Body of pancreas (tissue), 4 donors: Measurements from ENCODE around the gene YARS2.

Experiments used
- POLR2A ChIP-seq, 3 donors: fragments of 450-650 bp; IDR thresholded peaks; one replicate each; pipeline ENCODE4 v1.6.1; 2016; ENCODE audit warnings: antibody characterized with exemption in 3 of 3, mild to moderate bottlenecking in 2 of 3
- TF ChIP-seq, protein P1 (sequence below), 7 experiments: fragments of 450-650 bp in 4 of 7; fragments of 200-600 bp in 3 of 7; sonication (generic) in 3 of 7; IDR thresholded peaks; one replicate each; pipeline ENCODE4 v1.5.1; 2016 to 2019; ENCODE audit warnings: antibody characterized with exemption in 7 of 7

DNA sequence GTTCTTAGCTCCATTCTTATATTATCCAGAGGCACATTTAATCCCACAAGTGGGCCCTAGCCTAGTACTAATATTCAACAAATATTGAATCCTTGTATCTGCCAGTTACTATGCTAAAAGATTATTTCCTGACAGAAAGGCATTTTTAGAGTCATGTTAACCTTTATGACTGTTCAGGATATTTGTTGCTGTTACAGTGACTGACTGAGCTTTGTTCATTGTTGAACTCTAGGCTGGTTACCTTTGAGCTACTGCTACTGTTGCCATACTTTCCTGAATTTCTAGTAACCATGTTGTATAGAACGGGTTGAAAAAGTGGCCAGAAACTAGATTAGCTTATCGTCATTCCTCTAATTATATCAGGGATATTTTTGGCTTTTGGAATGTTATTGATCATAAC lies 46.8 kb downstream of the YARS2 start:
- TF ChIP-seq, protein P1, sequence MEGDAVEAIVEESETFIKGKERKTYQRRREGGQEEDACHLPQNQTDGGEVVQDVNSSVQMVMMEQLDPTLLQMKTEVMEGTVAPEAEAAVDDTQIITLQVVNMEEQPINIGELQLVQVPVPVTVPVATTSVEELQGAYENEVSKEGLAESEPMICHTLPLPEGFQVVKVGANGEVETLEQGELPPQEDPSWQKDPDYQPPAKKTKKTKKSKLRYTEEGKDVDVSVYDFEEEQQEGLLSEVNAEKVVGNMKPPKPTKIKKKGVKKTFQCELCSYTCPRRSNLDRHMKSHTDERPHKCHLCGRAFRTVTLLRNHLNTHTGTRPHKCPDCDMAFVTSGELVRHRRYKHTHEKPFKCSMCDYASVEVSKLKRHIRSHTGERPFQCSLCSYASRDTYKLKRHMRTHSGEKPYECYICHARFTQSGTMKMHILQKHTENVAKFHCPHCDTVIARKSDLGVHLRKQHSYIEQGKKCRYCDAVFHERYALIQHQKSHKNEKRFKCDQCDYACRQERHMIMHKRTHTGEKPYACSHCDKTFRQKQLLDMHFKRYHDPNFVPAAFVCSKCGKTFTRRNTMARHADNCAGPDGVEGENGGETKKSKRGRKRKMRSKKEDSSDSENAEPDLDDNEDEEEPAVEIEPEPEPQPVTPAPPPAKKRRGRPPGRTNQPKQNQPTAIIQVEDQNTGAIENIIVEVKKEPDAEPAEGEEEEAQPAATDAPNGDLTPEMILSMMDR (IDR thresholded peaks at IDR 0.05): no peak
- TF ChIP-seq POLR2A (IDR thresholded peaks at IDR 0.05): no peak
